Duodenal mucosa (tissue), 2 donors: Measurements from ENCODE around the gene ZNF639.
"Not testable (repeated sequence)": the region's sequence is repeated elsewhere in the genome, so short reads cannot be mapped to it uniquely, and the experiment has no call there.

Source experiments
- H3K27ac ChIP-seq: one replicate; pipeline ENCODE4 v1.7.0; 2013; ENCODE audit warnings: low read depth, low read length
- H3K27me3 ChIP-seq, 2 donors: one replicate each; pipeline ENCODE4 v1.7.0; 2013; ENCODE audit warnings: low read length in 2 of 2, control low read depth in 1 of 2; ENCODE audit not compliant: insufficient read depth in 2 of 2, control insufficient read depth in 1 of 2
- H3K36me3 ChIP-seq, 2 donors: one replicate each; pipeline ENCODE4 v1.7.0; 2013; ENCODE audit warnings: low read length in 2 of 2, control low read depth in 1 of 2; ENCODE audit not compliant: insufficient read depth in 2 of 2, control insufficient read depth in 1 of 2
- H3K4me1 ChIP-seq, 2 donors: one replicate each; pipeline ENCODE4 v1.7.0; 2013; ENCODE audit warnings: low read length in 2 of 2, control low read depth in 1 of 2; ENCODE audit not compliant: insufficient read depth in 2 of 2, control insufficient read depth in 1 of 2
- H3K4me3 ChIP-seq, 2 donors: one replicate each; pipeline ENCODE4 v1.7.0; 2013; ENCODE audit warnings: low read length in 2 of 2, low read depth in 1 of 2
- H3K9ac ChIP-seq, 2 donors: one replicate each; pipeline ENCODE4 v1.7.0; 2013; ENCODE audit warnings: low read length in 2 of 2, low read depth in 1 of 2
- H3K9me3 ChIP-seq, 2 donors: one replicate each; pipeline ENCODE4 v1.7.0; 2013; ENCODE audit warnings: low read length in 2 of 2, control low read depth in 1 of 2; ENCODE audit not compliant: control insufficient read depth in 1 of 2

ZNF639 gene

GRCh38 chr3:179289295-179289694, 33.5 kb upstream of the ZNF639 start:
- H3K27me3 ChIP-seq, result no peaks in the 10 kb centered on the region
- no peaks in the 10 kb centered on the region for H3K9me3 ChIP-seq
- no peak overlapping the region for H3K27ac ChIP-seq
- no peak overlapping the region for H3K9ac ChIP-seq
- H3K36me3 ChIP-seq, result no peaks in the 10 kb centered on the region
- H3K4me1 ChIP-seq, result no peaks in the 10 kb centered on the region
- no peak overlapping the region for H3K4me3 ChIP-seq

- H3K27ac ChIP-seq, result no peak overlapping the region
- H3K9ac ChIP-seq, result no peak overlapping the region
- H3K4me1 ChIP-seq, result no peaks in the 10 kb centered on the region
- no peaks in the 10 kb centered on the region for H3K9me3 ChIP-seq
- no peak overlapping the region for H3K4me3 ChIP-seq
- no peaks in the 10 kb centered on the region for H3K36me3 ChIP-seq
- H3K27me3 ChIP-seq, result no peaks in the 10 kb centered on the region
Observed at GRCh38 chr3:179292450-179292849, 30.4 kb upstream of the ZNF639 start.

GRCh38 chr3:179297971-179298725, 24.7 kb upstream of the ZNF639 start:
- no peaks in the 10 kb centered on the region for H3K27me3 ChIP-seq
- H3K27ac ChIP-seq, result no peak overlapping the region
- no peak overlapping the region for H3K9ac ChIP-seq
- H3K36me3 ChIP-seq, result no peaks in the 10 kb centered on the region
- H3K4me3 ChIP-seq, result no peak overlapping the region
- no peaks in the 10 kb centered on the region for H3K4me1 ChIP-seq
- no peaks in the 10 kb centered on the region for H3K9me3 ChIP-seq

- Histone ChIP-seq H3K36me3 (no peaks in the 10 kb centered on the region), H3K4me3 (no peak overlapping the region), H3K9me3 (no peaks in the 10 kb centered on the region), H3K27ac (no peak overlapping the region), H3K4me1 (no peaks in the 10 kb centered on the region), H3K27me3 (no peaks in the 10 kb centered on the region), H3K9ac (no peak overlapping the region)
Observed at GRCh38 chr3:179299316-179299715, 23.5 kb upstream of the ZNF639 start.

- Histone ChIP-seq H3K36me3 (no peaks in the 10 kb centered on the region), H3K9ac (no peak overlapping the region), H3K4me3 (no peak overlapping the region), H3K27ac (no peak overlapping the region), H3K27me3 (no peaks in the 10 kb centered on the region), H3K9me3 (no peaks in the 10 kb centered on the region), H3K4me1 (no peaks in the 10 kb centered on the region)
Observed at GRCh38 chr3:179299999-179300613, 22.7 kb upstream of the ZNF639 start.

- Histone ChIP-seq H3K36me3 (no peaks in the 10 kb centered on the region), H3K4me3 (no peak overlapping the region), H3K4me1 (no peaks in the 10 kb centered on the region), H3K27me3 (no peaks in the 10 kb centered on the region), H3K9me3 (no peaks in the 10 kb centered on the region), H3K9ac (no peak overlapping the region), H3K27ac (no peak overlapping the region)
Observed at GRCh38 chr3:179301645-179302044, 21.2 kb upstream of the ZNF639 start.

GRCh38 chr3:179302111-179302510, 20.7 kb upstream of the ZNF639 start:
- Histone ChIP-seq H3K4me1 (no peaks in the 10 kb centered on the region), H3K9ac (no peak overlapping the region), H3K27me3 (no peaks in the 10 kb centered on the region), H3K4me3 (no peak overlapping the region), H3K27ac (no peak overlapping the region), H3K36me3 (no peaks in the 10 kb centered on the region), H3K9me3 (no peaks in the 10 kb centered on the region)

- H3K27ac ChIP-seq, result no peak overlapping the region
Observed at GRCh38 chr3:179304605-179305004, 18.2 kb upstream of the ZNF639 start.

GRCh38 chr3:179307362-179307761, 15.5 kb upstream of the ZNF639 start:
- H3K27ac ChIP-seq, H3K4me1 ChIP-seq, H3K4me3 ChIP-seq, H3K36me3 ChIP-seq, H3K9me3 ChIP-seq, H3K9ac ChIP-seq, H3K27me3 ChIP-seq: not testable (repeated sequence)

More at GRCh38 chr3:179304605-179305004, 18.2 kb upstream of the ZNF639 start:
- H3K36me3 ChIP-seq, result no peaks in the 10 kb centered on the region
- no peaks in the 10 kb centered on the region for H3K9me3 ChIP-seq
- no peaks in the 10 kb centered on the region for H3K4me1 ChIP-seq
- no peaks in the 10 kb centered on the region for H3K27me3 ChIP-seq
- H3K4me3 ChIP-seq, result no peak overlapping the region
- H3K9ac ChIP-seq, result no peak overlapping the region

- H3K36me3 ChIP-seq, result no peaks in the 10 kb centered on the region
- H3K4me1 ChIP-seq, result no peaks in the 10 kb centered on the region
- H3K4me3 ChIP-seq, result no peak overlapping the region
- no peaks in the 10 kb centered on the region for H3K9me3 ChIP-seq
- H3K27me3 ChIP-seq, result no peaks in the 10 kb centered on the region
- H3K27ac ChIP-seq, result no peak overlapping the region
- H3K9ac ChIP-seq, result no peak overlapping the region
Observed at GRCh38 chr3:179308001-179308400, 14.8 kb upstream of the ZNF639 start.
